Epithelial cell of proximal tubule (primary cell): ENCODE data around the gene MTMR3. TPM values are rescaled to one million over a fixed set of nuclear protein-coding genes. Genes with fewer than 3 reads are reported as not detected.

ENCODE experiments used
- DNase-seq: peaks from one replicate; pipeline ENCODE4 v3.0.0-alpha.2; 2011; ENCODE audit warnings: low read depth
- H3K4me3 ChIP-seq: 2 replicates; pipeline ENCODE4 v1.5.1; 2011; ENCODE audit warnings: low read depth, mild to moderate bottlenecking, low read length
- total RNA-seq: library from RNA; depleted of rRNA; stranded (reverse); fragments of >200 nt; gene quantifications from 2 replicates; pipeline ENCODE4 v1.2.3, GENCODE V29; 2015
- TF ChIP-seq, protein P1 (sequence below): conservative IDR thresholded peaks from 2 replicates; pipeline ENCODE4 v1.5.1; 2012; ENCODE audit warnings: low read depth, mild to moderate bottlenecking, low read length

MTMR3 gene
- total RNA-seq, 1 donor from 2014 or later, result 36.4 TPM

DNA sequence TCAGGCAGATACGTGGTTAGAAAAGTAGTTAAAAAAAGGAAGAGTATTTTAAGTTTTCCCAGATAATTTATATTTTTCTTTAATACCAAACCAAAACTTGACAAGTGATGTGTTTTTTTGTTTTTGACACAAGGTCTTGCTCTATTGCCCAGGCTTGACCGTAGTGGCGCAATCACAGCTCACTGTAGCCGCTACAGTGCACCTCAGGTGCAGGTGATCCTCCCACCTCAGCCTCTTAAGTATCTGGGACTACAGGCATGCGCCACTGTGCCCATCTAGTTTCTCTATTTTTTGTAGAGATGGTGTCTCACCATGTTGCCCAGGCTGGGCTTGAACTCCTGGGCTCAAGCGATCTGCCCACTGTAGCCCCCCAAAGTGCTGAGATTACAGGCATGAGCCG is 92.5 kb downstream of the MTMR3 start:
- no peak overlapping the region for H3K4me3 ChIP-seq
- DNase-seq, result no peak
- TF ChIP-seq, protein P1, sequence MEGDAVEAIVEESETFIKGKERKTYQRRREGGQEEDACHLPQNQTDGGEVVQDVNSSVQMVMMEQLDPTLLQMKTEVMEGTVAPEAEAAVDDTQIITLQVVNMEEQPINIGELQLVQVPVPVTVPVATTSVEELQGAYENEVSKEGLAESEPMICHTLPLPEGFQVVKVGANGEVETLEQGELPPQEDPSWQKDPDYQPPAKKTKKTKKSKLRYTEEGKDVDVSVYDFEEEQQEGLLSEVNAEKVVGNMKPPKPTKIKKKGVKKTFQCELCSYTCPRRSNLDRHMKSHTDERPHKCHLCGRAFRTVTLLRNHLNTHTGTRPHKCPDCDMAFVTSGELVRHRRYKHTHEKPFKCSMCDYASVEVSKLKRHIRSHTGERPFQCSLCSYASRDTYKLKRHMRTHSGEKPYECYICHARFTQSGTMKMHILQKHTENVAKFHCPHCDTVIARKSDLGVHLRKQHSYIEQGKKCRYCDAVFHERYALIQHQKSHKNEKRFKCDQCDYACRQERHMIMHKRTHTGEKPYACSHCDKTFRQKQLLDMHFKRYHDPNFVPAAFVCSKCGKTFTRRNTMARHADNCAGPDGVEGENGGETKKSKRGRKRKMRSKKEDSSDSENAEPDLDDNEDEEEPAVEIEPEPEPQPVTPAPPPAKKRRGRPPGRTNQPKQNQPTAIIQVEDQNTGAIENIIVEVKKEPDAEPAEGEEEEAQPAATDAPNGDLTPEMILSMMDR, result no peak

DNA sequence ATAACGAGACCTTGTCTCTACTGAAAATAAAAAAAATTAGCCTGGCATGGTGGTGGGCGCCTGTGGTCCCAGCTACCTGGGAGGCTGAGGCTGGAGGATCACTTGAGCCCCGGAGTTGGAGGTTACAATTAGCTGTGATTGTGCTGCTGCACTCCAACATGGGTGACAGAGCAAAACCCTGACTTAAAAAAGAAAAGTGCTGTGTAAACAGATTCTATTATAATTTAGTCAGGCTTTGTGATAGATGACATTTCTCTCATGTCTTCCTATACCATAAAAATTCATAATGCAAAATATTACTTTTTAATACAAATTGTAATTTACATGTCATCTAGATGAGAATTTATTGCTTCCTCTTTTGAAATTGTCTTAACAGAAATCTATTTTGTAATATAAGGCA is 94.1 kb downstream of the MTMR3 start:
- H3K4me3 ChIP-seq, result no peak overlapping the region
- no peak for DNase-seq
- TF ChIP-seq, protein P1, result no peak

DNA sequence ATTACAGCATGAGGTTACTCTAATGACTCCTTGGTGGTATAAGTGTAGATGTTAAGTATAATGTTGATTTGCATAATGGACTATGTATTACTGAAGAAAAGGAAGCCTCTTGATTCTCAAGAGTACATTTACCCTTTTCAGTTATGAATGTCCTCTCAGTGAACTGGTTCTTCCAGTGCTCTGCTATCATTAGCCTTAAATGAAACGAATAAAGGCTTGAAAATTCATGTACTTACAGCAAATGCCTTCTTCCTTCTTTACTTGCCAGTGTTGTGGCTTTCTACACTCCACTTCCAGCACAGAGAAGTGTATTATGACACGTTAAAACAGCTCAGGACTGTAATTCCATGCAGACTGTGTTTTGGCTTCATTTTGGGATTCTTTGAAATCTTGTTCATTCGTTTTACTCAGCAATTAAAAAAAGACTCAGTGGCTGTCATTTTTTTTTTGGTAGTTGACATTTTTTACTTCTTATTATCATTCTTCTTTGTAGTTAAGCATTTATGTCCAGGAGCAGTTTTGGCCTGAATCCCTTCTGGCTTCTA is 96.9 kb downstream of the MTMR3 start:
- H3K4me3 ChIP-seq, result no peak overlapping the region
- TF ChIP-seq, protein P1, result no peak
- no peak for DNase-seq

DNA sequence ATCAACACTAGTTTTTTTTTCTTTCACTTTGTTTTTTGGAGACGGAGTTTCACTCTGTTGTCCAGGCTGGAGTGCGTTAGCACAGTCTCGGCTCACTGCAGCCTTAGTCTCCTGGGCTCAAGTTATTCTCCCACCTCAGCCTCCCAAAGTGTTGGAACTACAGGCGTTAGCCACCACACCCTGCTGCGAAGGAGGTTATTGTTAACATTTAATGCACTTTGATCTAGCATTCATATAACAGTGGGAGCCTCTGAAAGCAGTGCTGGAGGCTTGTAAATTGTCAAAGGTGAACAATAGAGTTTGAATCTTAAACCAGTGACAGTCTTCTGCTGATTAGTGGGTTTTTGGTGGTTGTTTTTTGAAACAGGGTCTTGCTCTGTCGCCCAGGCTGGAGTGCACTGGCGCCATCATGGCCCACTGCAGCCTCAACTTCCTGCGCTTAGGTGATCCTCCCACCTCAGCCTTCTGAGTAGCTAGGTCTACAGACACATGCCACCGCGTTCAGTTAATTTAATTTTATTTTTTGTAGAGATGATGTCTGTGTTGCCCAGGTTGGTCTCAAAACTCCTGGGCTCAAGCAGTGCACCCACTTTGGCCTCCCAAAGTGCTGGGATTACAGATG is 100.4 kb downstream of the MTMR3 start:
- DNase-seq, result no peak
- H3K4me3 ChIP-seq, result no peak overlapping the region
- TF ChIP-seq, protein P1, result no peak

DNA sequence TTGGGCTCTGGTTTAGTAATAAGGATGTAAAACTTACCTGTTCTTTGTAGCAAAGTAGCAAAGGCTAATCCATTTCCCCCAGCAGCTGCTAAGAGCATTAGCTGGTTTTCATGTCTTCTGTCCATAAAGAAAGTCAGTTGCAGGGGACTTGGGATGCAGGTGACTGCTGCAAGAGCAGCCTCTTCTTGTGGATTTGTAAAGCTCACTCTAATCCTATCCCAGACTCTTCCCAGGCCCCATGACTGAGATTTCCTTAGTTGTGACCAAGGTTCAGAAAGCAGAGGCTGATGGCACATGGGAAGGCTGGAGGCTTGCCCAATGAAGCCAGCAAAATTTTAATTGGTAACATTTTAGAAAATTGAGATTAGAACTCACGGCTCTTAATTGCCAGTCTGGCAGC is 102.9 kb downstream of the MTMR3 start:
- H3K4me3 ChIP-seq, result no peak overlapping the region
- DNase-seq, result no peak
- TF ChIP-seq, protein P1, result no peak

DNA sequence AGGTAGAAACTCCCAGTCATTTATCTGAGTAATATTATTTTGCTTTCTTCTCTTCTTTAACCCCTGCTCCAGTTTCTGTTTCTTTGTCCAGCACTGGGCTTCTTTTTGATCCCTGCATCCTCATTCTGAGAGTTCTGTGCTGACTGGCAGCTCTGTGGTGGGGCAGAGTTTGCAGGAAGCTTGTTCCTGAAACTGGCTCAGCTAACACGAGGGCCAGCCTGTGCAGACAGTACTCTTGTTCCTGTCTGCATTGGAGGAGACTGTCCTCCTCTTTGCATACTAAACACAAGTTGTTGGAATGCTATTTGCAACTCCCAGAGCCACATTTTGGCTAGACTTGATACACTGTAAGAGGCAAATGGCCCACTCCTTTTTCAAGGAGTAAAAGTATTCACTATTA is 104.2 kb downstream of the MTMR3 start:
- no peak for DNase-seq
- TF ChIP-seq, protein P1, result no peak
- H3K4me3 ChIP-seq, result no peak overlapping the region

DNA sequence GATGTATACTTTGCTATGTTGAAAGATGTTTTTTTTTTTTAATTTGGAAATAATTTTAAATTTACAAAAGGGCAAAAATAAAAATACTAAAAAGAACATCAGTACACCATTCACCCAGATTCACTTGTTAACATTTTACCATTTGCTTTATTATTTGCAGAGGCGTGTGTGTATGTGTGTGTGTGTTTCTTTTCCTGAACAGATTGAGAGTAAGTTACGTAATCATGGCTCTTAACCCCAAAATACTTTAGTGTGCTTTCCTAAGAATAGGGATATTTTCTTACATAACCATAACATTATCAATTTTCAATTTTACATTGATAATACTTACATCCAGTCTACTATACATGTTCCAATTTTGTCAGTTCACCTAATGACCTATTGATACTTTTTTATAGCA is 105.7 kb downstream of the MTMR3 start:
- H3K4me3 ChIP-seq, result no peak overlapping the region
- DNase-seq, result no peak
- TF ChIP-seq, protein P1, result no peak
